Measurements from ENCODE around the gene SPTBN1.

Gene SPTBN1

GRCh38 chr2:54465143-54465542, 9.0 kb downstream of the SPTBN1 start:
- Mint-ChIP-seq H3K36me3 (ENCODE audit: insufficient read depth) (peaks cover 2% of the 10 kb centered on the region), H3K27me3 (peaks cover 52% of the 10 kb centered on the region), H3K27ac (ENCODE audit: low read depth) (no peak overlapping the region), H3K4me1 (no peaks in the 10 kb centered on the region), H3K4me3 (no peak overlapping the region), H3K9me3 (no peaks in the 10 kb centered on the region)
- ATAC-seq (replicated peaks; ENCODE audit: extremely low read depth, poor library complexity, severe bottlenecking), result no peak
- no peak for DNase-seq (ENCODE audit: low spot score in 2 of 2)

- Mint-ChIP-seq H3K36me3 (ENCODE audit: insufficient read depth) (peaks cover 2% of the 10 kb centered on the region), H3K4me1 (no peaks in the 10 kb centered on the region), H3K27ac (ENCODE audit: low read depth) (no peak overlapping the region), H3K27me3 (peaks cover 36% of the 10 kb centered on the region), H3K9me3 (no peaks in the 10 kb centered on the region), H3K4me3 (no peak overlapping the region)
- ATAC-seq (replicated peaks; ENCODE audit: extremely low read depth, poor library complexity, severe bottlenecking), result no peak
- DNase-seq (ENCODE audit: low spot score in 2 of 2), result no peak
These were observed 10.7 kb downstream of the SPTBN1 start for GRCh38 chr2:54466870-54467269.

DNA sequence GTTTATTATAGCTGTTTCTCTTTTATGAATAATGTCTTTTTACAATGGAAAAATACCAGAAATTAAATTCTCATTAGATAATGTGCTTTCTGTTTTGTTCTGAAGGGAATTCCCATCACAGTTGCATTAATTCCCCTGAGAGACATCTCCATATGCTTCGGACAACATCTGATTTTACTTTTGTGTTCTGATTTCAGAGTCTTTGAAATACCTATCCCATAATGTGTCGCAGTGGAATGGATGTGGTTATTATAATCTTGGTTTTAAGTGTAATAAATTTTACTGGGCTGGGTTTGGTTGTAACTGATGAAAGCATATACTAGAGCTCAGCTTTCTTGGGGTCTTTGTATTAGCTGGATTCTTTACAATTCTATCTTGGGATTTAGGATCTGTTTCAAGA, 12.5 kb downstream of the SPTBN1 start:
- Mint-ChIP-seq H3K4me3 (no peak overlapping the region), H3K36me3 (ENCODE audit: insufficient read depth) (no peaks in the 10 kb centered on the region), H3K4me1 (no peaks in the 10 kb centered on the region), H3K9me3 (no peaks in the 10 kb centered on the region), H3K27me3 (peaks cover 20% of the 10 kb centered on the region), H3K27ac (ENCODE audit: low read depth) (no peak overlapping the region)
- ATAC-seq (replicated peaks; ENCODE audit: extremely low read depth, poor library complexity, severe bottlenecking), result no peak
- no peak for DNase-seq (ENCODE audit: low spot score in 2 of 2)

GRCh38 chr2:54469484-54470053, 13.4 kb downstream of the SPTBN1 start:
- no peak for ATAC-seq (replicated peaks; ENCODE audit: extremely low read depth, poor library complexity, severe bottlenecking)
- H3K9me3 Mint-ChIP-seq, result no peaks in the 10 kb centered on the region
- H3K27ac Mint-ChIP-seq (ENCODE audit: low read depth), result no peak overlapping the region
- no peak overlapping the region for H3K4me3 Mint-ChIP-seq
- H3K36me3 Mint-ChIP-seq (ENCODE audit: insufficient read depth), result no peaks in the 10 kb centered on the region
- H3K27me3 Mint-ChIP-seq, result peaks cover 11% of the 10 kb centered on the region
- no peaks in the 10 kb centered on the region for H3K4me1 Mint-ChIP-seq
- DNase-seq (ENCODE audit: low spot score in 2 of 2), result no peak

DNA sequence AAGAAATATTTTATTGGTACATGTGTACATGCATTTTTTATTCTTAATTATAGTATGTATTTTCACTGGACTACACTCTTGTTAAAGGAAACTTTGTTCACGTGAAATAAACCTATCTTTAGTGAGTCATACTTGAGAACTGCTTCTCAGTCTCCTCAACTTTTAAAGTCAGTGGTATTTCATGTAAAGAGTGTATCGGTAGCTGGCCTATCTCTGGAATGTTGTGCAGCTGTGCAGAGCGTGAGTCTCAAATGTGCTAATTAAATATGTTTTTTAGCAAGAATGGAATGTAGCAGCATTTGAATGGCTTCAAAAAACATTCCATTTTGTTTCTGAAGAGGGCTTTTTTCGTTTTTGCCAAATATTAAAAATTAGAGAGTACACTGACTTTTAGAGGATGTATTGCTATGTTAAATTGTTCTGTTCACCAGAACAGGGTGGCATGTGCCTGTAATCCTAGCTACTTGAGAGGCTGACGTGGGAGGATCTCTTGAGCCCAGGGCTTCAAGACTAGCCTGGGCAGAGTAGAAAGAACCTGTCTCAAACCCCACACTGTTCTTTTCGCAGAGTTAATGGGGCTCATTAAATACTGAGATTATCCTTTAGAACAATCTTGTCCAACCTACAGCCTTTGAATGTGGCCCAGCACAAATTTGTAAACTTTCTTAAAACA, 14.3 kb downstream of the SPTBN1 start:
- Mint-ChIP-seq H3K27ac (ENCODE audit: low read depth) (no peak overlapping the region), H3K9me3 (no peaks in the 10 kb centered on the region), H3K4me1 (no peaks in the 10 kb centered on the region), H3K36me3 (ENCODE audit: insufficient read depth) (no peaks in the 10 kb centered on the region), H3K27me3 (peaks cover 10% of the 10 kb centered on the region), H3K4me3 (no peak overlapping the region)
- ATAC-seq (replicated peaks; ENCODE audit: extremely low read depth, poor library complexity, severe bottlenecking) (no peak), DNase-seq (ENCODE audit: low spot score in 2 of 2) (no peak)

GRCh38 chr2:54471221-54471711, 15.1 kb downstream of the SPTBN1 start:
- H3K36me3 Mint-ChIP-seq (ENCODE audit: insufficient read depth), result no peaks in the 10 kb centered on the region
- H3K27me3 Mint-ChIP-seq, result peaks cover 10% of the 10 kb centered on the region
- no peak overlapping the region for H3K4me3 Mint-ChIP-seq
- H3K4me1 Mint-ChIP-seq, result no peaks in the 10 kb centered on the region
- ATAC-seq (replicated peaks; ENCODE audit: extremely low read depth, poor library complexity, severe bottlenecking), result no peak
- no peaks in the 10 kb centered on the region for H3K9me3 Mint-ChIP-seq
- no peak for DNase-seq (ENCODE audit: low spot score in 2 of 2)
- H3K27ac Mint-ChIP-seq (ENCODE audit: low read depth), result no peak overlapping the region

DNA sequence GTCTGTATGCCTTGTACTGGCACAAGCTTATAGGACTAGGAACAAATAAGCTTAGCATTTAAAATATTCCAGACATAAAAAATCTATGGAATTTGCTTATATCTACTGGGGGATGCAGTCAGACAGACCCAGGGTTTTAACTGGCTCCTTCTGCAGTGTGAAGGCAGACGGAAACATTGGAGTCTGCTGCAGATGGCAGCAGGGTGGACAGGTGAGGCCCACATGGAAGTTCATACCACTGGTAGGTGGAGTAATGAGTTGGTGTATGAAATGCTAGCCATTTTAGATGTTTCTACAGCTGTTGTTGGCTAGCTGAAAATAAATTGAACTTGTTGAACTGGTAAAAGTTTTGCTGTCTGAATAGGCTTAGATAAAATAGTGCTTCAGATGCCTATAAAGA, 17.7 kb downstream of the SPTBN1 start:
- Mint-ChIP-seq H3K27ac (ENCODE audit: low read depth) (no peak overlapping the region), H3K4me1 (peaks cover 12% of the 10 kb centered on the region), H3K27me3 (no peaks in the 10 kb centered on the region), H3K4me3 (no peak overlapping the region), H3K9me3 (no peaks in the 10 kb centered on the region), H3K36me3 (ENCODE audit: insufficient read depth) (no peaks in the 10 kb centered on the region)
- no peak for ATAC-seq (replicated peaks; ENCODE audit: extremely low read depth, poor library complexity, severe bottlenecking)
- no peak for DNase-seq (ENCODE audit: low spot score in 2 of 2)

DNA sequence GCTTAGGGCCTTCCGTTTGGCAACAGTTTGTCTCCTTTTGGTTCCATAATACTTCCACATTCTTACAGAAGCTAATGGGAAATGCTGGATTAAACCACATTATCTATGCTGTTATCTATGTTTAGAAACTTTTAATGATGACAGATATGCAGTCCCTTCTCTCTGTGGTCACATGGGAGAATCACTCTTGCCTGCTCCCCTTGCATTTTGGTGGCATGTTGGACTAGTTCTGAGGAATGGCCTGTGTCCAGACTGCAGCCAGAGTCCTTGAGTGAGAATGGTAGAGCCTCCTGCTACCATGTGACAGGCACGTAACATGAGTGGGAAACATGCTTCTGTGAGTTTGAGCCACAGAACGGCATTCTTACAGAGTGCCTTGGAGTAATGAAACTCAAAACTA, 19.2 kb downstream of the SPTBN1 start:
- no peaks in the 10 kb centered on the region for H3K36me3 Mint-ChIP-seq (ENCODE audit: insufficient read depth)
- ATAC-seq (replicated peaks; ENCODE audit: extremely low read depth, poor library complexity, severe bottlenecking), result no peak
- H3K4me1 Mint-ChIP-seq, result peaks cover 12% of the 10 kb centered on the region
- no peak for DNase-seq (ENCODE audit: low spot score in 2 of 2)
- H3K4me3 Mint-ChIP-seq, result no peak overlapping the region
- no peaks in the 10 kb centered on the region for H3K27me3 Mint-ChIP-seq
- no peak overlapping the region for H3K27ac Mint-ChIP-seq (ENCODE audit: low read depth)
- H3K9me3 Mint-ChIP-seq, result no peaks in the 10 kb centered on the region

DNA sequence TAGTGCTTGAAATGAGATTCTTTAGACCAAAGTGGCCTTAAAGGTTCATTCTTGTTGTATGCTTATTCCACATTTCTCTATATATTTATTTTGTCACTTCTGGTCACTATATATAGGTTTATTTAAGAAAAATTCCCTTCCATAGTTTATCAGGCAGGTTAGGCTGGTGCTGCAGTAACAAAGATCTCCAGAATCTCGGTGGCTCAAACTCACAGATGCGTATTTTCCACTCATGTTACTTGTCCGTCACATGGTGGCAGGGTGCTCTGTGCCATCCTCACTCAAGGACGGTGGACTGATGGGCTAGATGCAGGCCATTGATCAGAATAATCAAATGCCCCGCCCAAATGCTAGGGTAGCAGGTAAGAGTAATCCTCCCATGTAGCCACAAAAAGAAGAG, 19.8 kb downstream of the SPTBN1 start:
- H3K36me3 Mint-ChIP-seq (ENCODE audit: insufficient read depth), result no peaks in the 10 kb centered on the region
- H3K27me3 Mint-ChIP-seq, result no peaks in the 10 kb centered on the region
- H3K4me1 Mint-ChIP-seq, result peaks cover 12% of the 10 kb centered on the region
- no peak overlapping the region for H3K27ac Mint-ChIP-seq (ENCODE audit: low read depth)
- no peaks in the 10 kb centered on the region for H3K9me3 Mint-ChIP-seq
- ATAC-seq (replicated peaks; ENCODE audit: extremely low read depth, poor library complexity, severe bottlenecking), result no peak
- no peak overlapping the region for H3K4me3 Mint-ChIP-seq
- no peak for DNase-seq (ENCODE audit: low spot score in 2 of 2)

DNA sequence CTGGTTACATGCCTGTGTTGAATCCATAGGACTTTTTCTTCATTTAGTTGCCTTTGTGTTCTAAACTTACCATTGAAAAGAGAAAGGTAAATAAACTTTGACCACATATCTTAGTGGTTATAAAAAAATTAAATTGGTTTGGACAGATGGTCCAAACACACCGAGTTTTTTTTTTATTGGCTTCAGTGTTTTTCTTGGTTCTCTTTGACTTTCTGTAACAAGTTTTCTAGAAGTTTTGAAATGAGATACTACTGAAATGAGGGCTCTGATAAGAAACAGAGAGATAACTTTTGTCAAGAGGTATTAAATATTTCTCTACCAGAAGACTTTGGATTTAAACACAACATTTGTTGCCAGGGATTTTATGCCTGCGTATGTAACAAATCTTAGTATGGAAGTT, 20.7 kb downstream of the SPTBN1 start:
- Mint-ChIP-seq H3K27ac (ENCODE audit: low read depth) (peak overlapping the region; percentile 85), H3K4me3 (no peak overlapping the region)

DNA sequence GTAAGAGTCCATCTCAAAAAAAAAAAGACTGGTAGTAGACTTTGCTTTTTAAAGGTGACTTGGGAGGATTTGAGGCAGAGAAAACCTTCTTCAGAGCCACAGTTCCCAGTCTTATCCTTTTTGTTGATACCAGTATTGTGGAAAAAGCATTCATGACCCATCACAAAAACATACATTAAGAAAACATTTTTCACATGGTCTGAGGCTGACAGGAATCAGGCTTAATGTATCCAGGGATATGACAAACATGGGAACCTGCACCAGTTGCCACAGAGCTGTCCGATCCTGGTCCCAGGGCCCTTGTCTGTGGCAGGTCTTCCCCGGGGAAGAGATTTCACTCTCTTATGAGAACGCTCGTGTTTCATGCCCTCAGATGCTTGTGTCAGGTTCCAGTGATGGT, 21.8 kb downstream of the SPTBN1 start:
- H3K27me3 Mint-ChIP-seq, result no peaks in the 10 kb centered on the region
- no peak for ATAC-seq (replicated peaks; ENCODE audit: extremely low read depth, poor library complexity, severe bottlenecking)
- no peak for DNase-seq (ENCODE audit: low spot score in 2 of 2)
- H3K4me3 Mint-ChIP-seq, result peak overlapping the region; percentile 43
- peak overlapping the region; percentile 85 for H3K27ac Mint-ChIP-seq (ENCODE audit: low read depth)
- no peaks in the 10 kb centered on the region for H3K36me3 Mint-ChIP-seq (ENCODE audit: insufficient read depth)
- H3K9me3 Mint-ChIP-seq, result no peaks in the 10 kb centered on the region
- H3K4me1 Mint-ChIP-seq, result peaks cover 12% of the 10 kb centered on the region

More for the DNA sequence above, 20.7 kb downstream of the SPTBN1 start:
- DNase-seq (ENCODE audit: low spot score in 2 of 2) (no peak), ATAC-seq (replicated peaks; ENCODE audit: extremely low read depth, poor library complexity, severe bottlenecking) (no peak)
- no peaks in the 10 kb centered on the region for H3K27me3 Mint-ChIP-seq
- peaks cover 12% of the 10 kb centered on the region for H3K4me1 Mint-ChIP-seq
- no peaks in the 10 kb centered on the region for H3K9me3 Mint-ChIP-seq
- no peaks in the 10 kb centered on the region for H3K36me3 Mint-ChIP-seq (ENCODE audit: insufficient read depth)

DNA sequence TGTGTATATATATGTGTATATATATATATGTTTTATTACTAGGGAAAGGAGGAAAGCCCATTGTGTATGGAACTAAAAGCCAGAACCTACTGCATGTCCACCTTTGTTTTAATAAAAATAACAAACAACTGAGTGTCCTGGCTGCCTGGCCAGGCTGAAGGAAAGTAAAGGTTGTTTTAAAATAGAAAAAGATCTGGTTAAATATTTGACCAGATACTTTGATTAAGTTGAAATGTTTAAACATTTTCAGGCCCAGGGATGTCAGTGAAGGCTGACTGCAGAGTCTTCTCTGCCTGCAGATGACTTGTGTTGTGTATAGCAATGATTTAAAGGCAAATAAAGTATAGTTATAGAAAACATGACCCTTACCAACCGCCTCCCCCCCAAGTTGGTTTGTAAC, 22.8 kb downstream of the SPTBN1 start:
- no peak overlapping the region for H3K4me3 Mint-ChIP-seq
- peaks cover 12% of the 10 kb centered on the region for H3K4me1 Mint-ChIP-seq
- H3K27ac Mint-ChIP-seq (ENCODE audit: low read depth), result no peak overlapping the region
- DNase-seq (ENCODE audit: low spot score in 2 of 2) (no peak), ATAC-seq (replicated peaks; ENCODE audit: extremely low read depth, poor library complexity, severe bottlenecking) (no peak)
- no peaks in the 10 kb centered on the region for H3K27me3 Mint-ChIP-seq
- no peaks in the 10 kb centered on the region for H3K9me3 Mint-ChIP-seq
- H3K36me3 Mint-ChIP-seq (ENCODE audit: insufficient read depth), result no peaks in the 10 kb centered on the region

- Mint-ChIP-seq H3K4me1 (peaks cover 12% of the 10 kb centered on the region), H3K36me3 (ENCODE audit: insufficient read depth) (no peaks in the 10 kb centered on the region), H3K4me3 (no peak overlapping the region), H3K27ac (ENCODE audit: low read depth) (no peak overlapping the region), H3K9me3 (no peaks in the 10 kb centered on the region), H3K27me3 (no peaks in the 10 kb centered on the region)
- ATAC-seq (replicated peaks; ENCODE audit: extremely low read depth, poor library complexity, severe bottlenecking) (no peak), DNase-seq (ENCODE audit: low spot score in 2 of 2) (no peak)
These were observed 23.3 kb downstream of the SPTBN1 start for GRCh38 chr2:54479424-54479823.

Measured in central memory CD8-positive, alpha-beta T cell (primary cell).